LNCAP (cell line): ENCODE results near the gene MYO1B.
A peak's percentile ranks its signal among the peaks of the same experiment; 100 is the strongest.

Source experiments
- TF ChIP-seq, protein P1 (sequence below): fragments of 450-650 bp; IDR thresholded peaks from 2 replicates; pipeline ENCODE4 v1.5.1; 2017; ENCODE audit warnings: mild to moderate bottlenecking

Gene MYO1B

GRCh38 chr2:191366199-191366598 is 121.0 kb downstream of the MYO1B start:
- TF ChIP-seq, protein P1, sequence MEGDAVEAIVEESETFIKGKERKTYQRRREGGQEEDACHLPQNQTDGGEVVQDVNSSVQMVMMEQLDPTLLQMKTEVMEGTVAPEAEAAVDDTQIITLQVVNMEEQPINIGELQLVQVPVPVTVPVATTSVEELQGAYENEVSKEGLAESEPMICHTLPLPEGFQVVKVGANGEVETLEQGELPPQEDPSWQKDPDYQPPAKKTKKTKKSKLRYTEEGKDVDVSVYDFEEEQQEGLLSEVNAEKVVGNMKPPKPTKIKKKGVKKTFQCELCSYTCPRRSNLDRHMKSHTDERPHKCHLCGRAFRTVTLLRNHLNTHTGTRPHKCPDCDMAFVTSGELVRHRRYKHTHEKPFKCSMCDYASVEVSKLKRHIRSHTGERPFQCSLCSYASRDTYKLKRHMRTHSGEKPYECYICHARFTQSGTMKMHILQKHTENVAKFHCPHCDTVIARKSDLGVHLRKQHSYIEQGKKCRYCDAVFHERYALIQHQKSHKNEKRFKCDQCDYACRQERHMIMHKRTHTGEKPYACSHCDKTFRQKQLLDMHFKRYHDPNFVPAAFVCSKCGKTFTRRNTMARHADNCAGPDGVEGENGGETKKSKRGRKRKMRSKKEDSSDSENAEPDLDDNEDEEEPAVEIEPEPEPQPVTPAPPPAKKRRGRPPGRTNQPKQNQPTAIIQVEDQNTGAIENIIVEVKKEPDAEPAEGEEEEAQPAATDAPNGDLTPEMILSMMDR = no peak

- TF ChIP-seq, protein P1 = peak; percentile 45
Measured at GRCh38 chr2:191369034-191369433, 123.8 kb downstream of the MYO1B start.

GRCh38 chr2:191374366-191374765 is 129.2 kb downstream of the MYO1B start:
- TF ChIP-seq, protein P1 = no peak

- TF ChIP-seq, protein P1 = no peak
Measured at GRCh38 chr2:191374939-191375338, 129.7 kb downstream of the MYO1B start.

DNA sequence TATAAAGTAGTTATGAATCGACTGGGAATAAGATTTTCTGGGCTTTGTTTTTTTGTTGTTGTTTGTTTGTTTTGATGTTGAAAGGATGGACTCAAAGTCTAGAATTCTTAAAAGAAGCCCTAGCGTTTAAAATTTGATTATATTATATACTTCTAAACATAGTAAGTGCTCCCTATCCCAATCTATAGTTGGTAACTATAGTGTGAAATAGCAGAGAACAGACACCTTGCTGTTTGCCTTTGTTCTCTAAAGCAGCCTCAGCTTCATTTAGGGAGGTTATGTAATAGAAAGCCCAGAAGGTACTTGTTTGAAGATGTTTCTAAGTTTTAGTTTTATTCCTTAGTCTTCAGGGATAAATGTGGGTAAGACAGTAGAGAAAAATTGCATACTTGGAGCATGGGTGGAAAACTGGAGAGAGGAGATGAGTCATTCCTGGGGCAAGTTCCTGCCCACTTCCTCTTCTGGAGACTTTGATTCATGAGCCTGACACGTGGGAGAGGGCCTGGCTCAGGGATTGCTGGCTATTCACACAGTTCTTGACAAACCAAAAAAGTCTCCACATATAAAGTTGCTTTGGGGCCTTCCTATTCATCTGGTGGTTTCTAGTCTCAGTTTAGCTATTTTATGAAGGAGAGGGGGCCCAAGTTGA is 131.9 kb downstream of the MYO1B start:
- TF ChIP-seq, protein P1 = no peak

- TF ChIP-seq, protein P1 = no peak
Measured at GRCh38 chr2:191379375-191379774, 134.2 kb downstream of the MYO1B start.

GRCh38 chr2:191382801-191383200 is 137.6 kb downstream of the MYO1B start:
- TF ChIP-seq, protein P1 = no peak

DNA sequence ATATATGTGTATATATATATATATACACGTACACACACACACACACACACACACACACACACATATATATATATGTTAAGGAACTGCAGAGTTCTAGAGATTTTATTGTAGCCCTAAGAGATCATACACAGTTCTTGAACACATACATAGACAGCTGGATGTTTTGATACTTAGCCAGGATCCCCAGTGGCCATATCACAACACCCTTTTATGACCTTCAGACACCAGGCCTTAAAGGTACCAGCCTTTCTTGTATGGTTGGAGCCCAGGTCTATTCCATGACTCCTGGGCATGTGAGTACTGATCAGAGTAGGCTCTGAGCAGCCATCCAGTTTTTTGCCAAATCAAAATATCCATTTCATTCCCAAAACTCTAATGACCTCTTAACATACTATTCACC is 138.3 kb downstream of the MYO1B start:
- TF ChIP-seq, protein P1 = no peak
